Caco-2 (cell line): ENCODE data around the gene CSAD. TPM values are rescaled to one million over a fixed set of nuclear protein-coding genes. Genes with fewer than 3 reads are reported as not detected.
A peak's percentile ranks its signal among the peaks of the same experiment; 100 is the strongest.

Source experiments
- BruUV-seq: library from RNA; stranded (reverse); fragments of 400-500 nt; replicated peaks from 2 replicates; lab custom pipeline; 2021; lab: Mats Ljungman, UMichigan
- CTCF ChIA-PET: fragments of 300-600 bp; sonication (Branson Sonifier 250); formaldehyde crosslinking; loops from one replicate; lab custom pipeline; 2022; ENCODE audit warnings: antibody characterized with exemption; lab: Charles Lee
- POLR2A ChIA-PET: fragments of 300-600 bp; sonication (Branson Sonifier 250); formaldehyde crosslinking; loops from one replicate; lab custom pipeline; 2022; ENCODE audit warnings: antibody characterized with exemption; lab: Charles Lee
- DNase-seq, 2 experiments: peaks; one replicate each; pipeline versions ENCODE4 v3.0.0 to v3.0.0-alpha.2; 2020 to 2022
- H3K27me3 ChIP-seq: replicated peaks from 2 replicates; pipeline ENCODE4 v1.6.0; 2011; ENCODE audit warnings: low read length; ENCODE audit not compliant: control insufficient read depth, insufficient read depth
- H3K36me3 ChIP-seq: 2 replicates; pipeline ENCODE4 v1.5.1; 2011; ENCODE audit warnings: low read length; ENCODE audit not compliant: control insufficient read depth, insufficient read depth
- H3K4me1 ChIP-seq: fragments of 250-450 bp; sonication (Bioruptor Pico); 2 replicates; pipeline ENCODE4 v1.5.1; 2020; ENCODE audit warnings: mild to moderate bottlenecking
- H3K4me3 ChIP-seq: 2 replicates; pipeline ENCODE4 v1.5.1; 2011; ENCODE audit warnings: low read depth, mild to moderate bottlenecking, control low read depth, low read length
- H3K9me3 ChIP-seq: fragments of 250-450 bp; sonication (Bioruptor Pico); 2 replicates; pipeline ENCODE4 v1.5.1; 2020; ENCODE audit warnings: mild to moderate bottlenecking, moderate library complexity
- H3K27ac Mint-ChIP-seq: one replicate; pipeline ENCODE4 v1.8.0; 2022; ENCODE audit warnings: mixed read lengths; ENCODE audit not compliant: unreplicated experiment
- H3K27me3 Mint-ChIP-seq: one replicate; pipeline ENCODE4 v1.8.0; 2022; ENCODE audit warnings: mixed read lengths; ENCODE audit not compliant: insufficient read depth, unreplicated experiment
- H3K36me3 Mint-ChIP-seq: one replicate; pipeline ENCODE4 v1.8.0; 2022; ENCODE audit warnings: mild to moderate bottlenecking, mixed read lengths; ENCODE audit not compliant: insufficient read depth, unreplicated experiment
- H3K4me1 Mint-ChIP-seq: one replicate; pipeline ENCODE4 v1.8.0; 2022; ENCODE audit warnings: low read depth, mixed read lengths; ENCODE audit not compliant: unreplicated experiment
- H3K4me3 Mint-ChIP-seq: one replicate; pipeline ENCODE4 v1.8.0; 2022; ENCODE audit warnings: mild to moderate bottlenecking, moderate library complexity, mixed read lengths; ENCODE audit not compliant: unreplicated experiment
- H3K9me3 Mint-ChIP-seq: one replicate; pipeline ENCODE4 v1.8.0; 2022; ENCODE audit warnings: mixed read lengths; ENCODE audit not compliant: unreplicated experiment
- intact Hi-C: fragments of 100-400 bp; cut with micrococcal nuclease; formaldehyde crosslinking; loops from one replicate; pipeline ENCODE4 v1.10.0; 2022; ENCODE audit not compliant: unreplicated experiment
- total RNA-seq: library from RNA; stranded (reverse); gene quantifications from 2 replicates; pipeline ENCODE4 v1.2.3, GENCODE V29; 2022
- TF ChIP-seq, protein P1 (sequence below), 2 experiments: fragments of 200-600 bp in 1 of 2; IDR thresholded peaks; 1 replicate in 1 of 2; 2 replicates in 1 of 2; pipeline versions ENCODE4 v1.5.1 to v1.8.0; 2011 to 2022; ENCODE audit warnings: antibody characterized with exemption in 1 of 2, control low read depth in 1 of 2, inconsistent platforms in 1 of 2, low read depth in 1 of 2, low read length in 1 of 2, mild to moderate bottlenecking in 1 of 2, moderate library complexity in 1 of 2; ENCODE audit not compliant: insufficient read depth in 1 of 2, severe bottlenecking in 1 of 2, unreplicated experiment in 1 of 2

Gene CSAD
- total RNA-seq, 1 experiment from 2014 or later, result 20.1 TPM

DNA sequence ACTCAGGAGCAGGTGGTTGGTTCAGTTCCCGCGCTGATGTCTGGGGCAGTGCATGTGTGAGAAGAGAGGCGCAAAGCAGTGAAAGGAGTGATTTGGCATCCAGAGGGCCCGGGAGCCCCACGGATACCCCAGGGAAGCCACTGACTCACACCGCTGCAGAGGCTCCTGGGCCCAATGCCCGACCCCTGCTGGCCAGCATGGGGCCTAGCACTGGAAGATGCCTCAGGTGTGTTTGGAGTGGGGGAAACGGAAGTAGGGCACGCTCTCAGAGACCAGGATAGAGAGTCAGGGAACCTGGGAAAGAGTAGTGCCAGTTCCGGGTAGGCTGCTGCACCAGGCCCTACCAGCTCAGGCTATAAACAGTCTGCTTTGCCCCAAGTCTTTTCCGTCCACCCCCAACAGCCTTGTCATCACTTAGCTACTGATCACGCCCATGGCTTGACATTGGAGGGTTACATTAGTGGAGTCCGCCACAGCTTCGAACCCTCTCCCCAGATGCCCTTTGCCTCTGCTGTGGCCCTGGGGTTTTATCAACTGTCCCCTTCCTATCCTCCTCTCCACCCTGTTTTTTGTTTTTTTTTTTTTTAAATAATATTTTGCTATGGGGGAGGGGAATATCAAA is 9.5 kb upstream of the CSAD start:
- H3K9me3 Mint-ChIP-seq, result no peaks in the 10 kb centered on the region
- no peak overlapping the region for H3K4me3 Mint-ChIP-seq
- Histone ChIP-seq H3K4me1 (no peaks in the 10 kb centered on the region), H3K36me3 (peaks cover 4% of the 10 kb centered on the region), H3K4me3 (no peak overlapping the region), H3K27me3 (no peaks in the 10 kb centered on the region), H3K9me3 (no peaks in the 10 kb centered on the region)
- H3K36me3 Mint-ChIP-seq, result peaks cover 31% of the 10 kb centered on the region
- TSS peak; percentile 8 for BruUV-seq
- no peak overlapping the region for H3K27ac Mint-ChIP-seq
- peak; percentile 56 to 66 for DNase-seq
- no peaks in the 10 kb centered on the region for H3K27me3 Mint-ChIP-seq
- TF ChIP-seq, protein P1, sequence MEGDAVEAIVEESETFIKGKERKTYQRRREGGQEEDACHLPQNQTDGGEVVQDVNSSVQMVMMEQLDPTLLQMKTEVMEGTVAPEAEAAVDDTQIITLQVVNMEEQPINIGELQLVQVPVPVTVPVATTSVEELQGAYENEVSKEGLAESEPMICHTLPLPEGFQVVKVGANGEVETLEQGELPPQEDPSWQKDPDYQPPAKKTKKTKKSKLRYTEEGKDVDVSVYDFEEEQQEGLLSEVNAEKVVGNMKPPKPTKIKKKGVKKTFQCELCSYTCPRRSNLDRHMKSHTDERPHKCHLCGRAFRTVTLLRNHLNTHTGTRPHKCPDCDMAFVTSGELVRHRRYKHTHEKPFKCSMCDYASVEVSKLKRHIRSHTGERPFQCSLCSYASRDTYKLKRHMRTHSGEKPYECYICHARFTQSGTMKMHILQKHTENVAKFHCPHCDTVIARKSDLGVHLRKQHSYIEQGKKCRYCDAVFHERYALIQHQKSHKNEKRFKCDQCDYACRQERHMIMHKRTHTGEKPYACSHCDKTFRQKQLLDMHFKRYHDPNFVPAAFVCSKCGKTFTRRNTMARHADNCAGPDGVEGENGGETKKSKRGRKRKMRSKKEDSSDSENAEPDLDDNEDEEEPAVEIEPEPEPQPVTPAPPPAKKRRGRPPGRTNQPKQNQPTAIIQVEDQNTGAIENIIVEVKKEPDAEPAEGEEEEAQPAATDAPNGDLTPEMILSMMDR (IDR thresholded peaks at IDR 0.05; ENCODE audit: insufficient read depth in 1 of 2, low read depth in 1 of 2, low read length in 1 of 2, severe bottlenecking in 1 of 2, unreplicated experiment in 1 of 2), result peak; percentile 69 to 89
- POLR2A ChIA-PET, result no interaction called here
- H3K4me1 Mint-ChIP-seq, result no peaks in the 10 kb centered on the region
- intact Hi-C loops, result loop anchor here (1.0 kb wide), 2 partner anchors 31 to 124 kb away; no protein-coding TSS in a partner anchor
- CTCF ChIA-PET, result interaction anchor here (0.5 to 2.5 kb wide), 5 partner anchors 29 to 467 kb away, joined by 3 to 13 read pairs (median 4); partner anchors contain the start of gene SOAT2

DNA sequence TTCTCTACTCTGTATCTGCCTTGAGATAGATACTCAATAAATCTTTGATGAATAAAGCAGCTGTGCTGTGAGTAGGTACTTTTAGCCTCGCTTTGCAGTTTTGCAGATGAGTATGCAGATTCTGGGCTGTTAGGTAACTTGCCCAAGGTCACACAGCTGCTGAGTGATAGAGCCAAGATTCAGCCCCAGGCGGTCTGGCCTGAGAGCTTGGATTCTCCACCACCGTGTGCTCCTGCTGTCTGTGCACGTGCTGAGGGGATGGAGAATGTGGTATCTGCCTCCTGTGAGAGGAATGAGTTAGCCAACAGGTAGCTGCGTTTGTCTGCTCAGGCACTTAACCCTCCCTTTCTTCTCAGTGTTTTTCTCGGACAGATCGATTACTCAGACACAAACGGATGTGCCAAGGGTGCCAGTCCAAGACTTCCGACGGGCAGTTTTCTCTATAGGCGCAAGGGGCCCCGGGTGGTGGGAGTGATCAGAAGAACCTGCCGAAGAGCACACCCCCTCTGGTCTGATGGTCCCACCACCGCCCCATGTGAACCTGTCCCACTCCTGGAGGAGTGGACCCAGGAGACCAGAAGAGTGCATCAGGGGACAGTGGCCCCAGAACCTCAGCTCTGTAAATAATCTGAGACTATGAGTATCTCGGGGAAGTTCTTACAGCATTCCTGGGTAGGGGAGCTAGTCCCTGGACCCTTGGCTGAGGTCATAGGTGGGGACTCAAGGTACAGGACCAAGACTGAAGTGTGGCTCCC is 6.6 kb upstream of the CSAD start:
- H3K36me3 Mint-ChIP-seq, result peaks cover 30% of the 10 kb centered on the region

DNA sequence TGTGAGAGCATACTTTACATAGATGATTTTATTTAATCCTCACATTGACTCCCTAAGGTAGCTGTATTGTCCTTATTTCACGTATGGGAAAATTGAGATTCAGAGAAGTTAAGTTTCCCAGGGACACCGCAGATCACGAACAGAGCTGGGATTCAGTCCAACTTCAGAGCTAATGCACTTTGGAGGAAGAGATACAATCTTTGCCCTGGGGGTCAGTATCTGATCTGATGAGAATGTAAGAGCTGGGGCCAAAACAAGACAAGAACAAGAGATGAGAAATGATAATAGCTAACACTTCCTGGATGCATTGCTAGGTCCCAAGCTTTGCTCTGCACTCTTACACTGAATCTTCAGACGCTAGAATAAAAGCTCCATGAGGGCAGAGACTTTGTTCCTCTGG is 6.0 kb upstream of the CSAD start:
- peaks cover 12% of the 10 kb centered on the region for H3K36me3 ChIP-seq
- peaks cover 36% of the 10 kb centered on the region for H3K36me3 Mint-ChIP-seq

More for the DNA sequence above, 6.6 kb upstream of the CSAD start:
- Mint-ChIP-seq H3K27me3 (no peaks in the 10 kb centered on the region), H3K9me3 (no peaks in the 10 kb centered on the region), H3K27ac (no peak overlapping the region), H3K4me3 (no peak overlapping the region), H3K4me1 (peaks cover 6% of the 10 kb centered on the region)
- Histone ChIP-seq H3K36me3 (peaks cover 10% of the 10 kb centered on the region), H3K27me3 (no peaks in the 10 kb centered on the region), H3K4me3 (no peak overlapping the region), H3K9me3 (no peaks in the 10 kb centered on the region), H3K4me1 (peaks cover 9% of the 10 kb centered on the region; the same call in 1 of the 2 replicates)
- ChIA-PET CTCF (interaction anchor here (0.5 to 2.4 kb wide), 6 partner anchors 12 to 173 kb away, joined by 3 to 10 read pairs (median 4); a partner anchor contains a TSS), POLR2A (no interaction called here)
- DNase-seq, result no peak
- BruUV-seq, result no TSS peak
- TF ChIP-seq, protein P1 (IDR thresholded peaks at IDR 0.05; ENCODE audit: insufficient read depth in 1 of 2, low read depth in 1 of 2, low read length in 1 of 2, severe bottlenecking in 1 of 2, unreplicated experiment in 1 of 2), result no peak
- intact Hi-C loops, result no loop called here

More for the DNA sequence above, 6.0 kb upstream of the CSAD start:
- DNase-seq, result no peak
- H3K27me3 ChIP-seq, result no peaks in the 10 kb centered on the region
- no peaks in the 10 kb centered on the region for H3K27me3 Mint-ChIP-seq
- peaks cover 12% of the 10 kb centered on the region for H3K4me1 Mint-ChIP-seq
- ChIA-PET CTCF (interaction anchor here (1.2 to 2.4 kb wide), 3 partner anchors 12 to 121 kb away, joined by 3 to 10 read pairs (median 6); no protein-coding TSS in a partner anchor), POLR2A (no interaction called here)
- peaks cover 12% of the 10 kb centered on the region for H3K4me1 ChIP-seq
- BruUV-seq, result no TSS peak
- no peaks in the 10 kb centered on the region for H3K9me3 Mint-ChIP-seq
- no peaks in the 10 kb centered on the region for H3K9me3 ChIP-seq
- no peak overlapping the region for H3K4me3 ChIP-seq
- TF ChIP-seq, protein P1 (IDR thresholded peaks at IDR 0.05; ENCODE audit: insufficient read depth in 1 of 2, low read depth in 1 of 2, low read length in 1 of 2, severe bottlenecking in 1 of 2, unreplicated experiment in 1 of 2), result no peak
- no peak overlapping the region for H3K4me3 Mint-ChIP-seq
- H3K27ac Mint-ChIP-seq, result no peak overlapping the region
- intact Hi-C loops, result no loop called here
